GM21381 (cell line): ENCODE data around the gene SLC5A5.

Experiments used
- ATAC-seq: cut with Tn5 transposase; IDR thresholded peaks from one replicate; pipeline ENCODE4 v1.9.1; 2021; ENCODE audit warnings: mild to moderate bottlenecking, moderate library complexity; ENCODE audit not compliant: unreplicated experiment

The SLC5A5 gene

GRCh38 chr19:17871878-17872250 lies at the start of gene SLC5A5:
Gene SLC5A5 (plus strand): TSS chr19:17871945. CDS start chr19:17872320, 375 bp downstream.
- ATAC-seq: no peak

DNA sequence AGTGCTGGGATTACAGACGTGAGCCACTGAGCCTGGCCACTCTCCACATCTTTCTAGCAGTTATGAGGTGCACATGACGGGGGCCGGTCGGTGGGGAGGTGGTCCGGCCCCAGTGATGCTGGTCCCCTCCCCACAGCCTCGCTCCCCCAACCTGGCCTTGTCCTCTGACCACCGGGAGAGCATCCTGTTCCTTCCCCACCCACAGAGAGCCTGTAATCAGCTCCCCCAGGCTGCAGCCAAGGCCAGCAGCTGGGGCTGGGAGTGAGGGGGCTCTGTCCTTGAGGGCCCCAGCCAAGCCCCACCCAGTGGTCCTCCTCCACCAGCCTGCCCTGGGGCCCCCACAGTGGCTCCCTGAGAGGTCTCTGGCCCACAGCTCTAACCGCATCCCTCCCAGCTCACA lies 47.4 kb upstream of the SLC5A5 start:
- no peak for ATAC-seq

DNA sequence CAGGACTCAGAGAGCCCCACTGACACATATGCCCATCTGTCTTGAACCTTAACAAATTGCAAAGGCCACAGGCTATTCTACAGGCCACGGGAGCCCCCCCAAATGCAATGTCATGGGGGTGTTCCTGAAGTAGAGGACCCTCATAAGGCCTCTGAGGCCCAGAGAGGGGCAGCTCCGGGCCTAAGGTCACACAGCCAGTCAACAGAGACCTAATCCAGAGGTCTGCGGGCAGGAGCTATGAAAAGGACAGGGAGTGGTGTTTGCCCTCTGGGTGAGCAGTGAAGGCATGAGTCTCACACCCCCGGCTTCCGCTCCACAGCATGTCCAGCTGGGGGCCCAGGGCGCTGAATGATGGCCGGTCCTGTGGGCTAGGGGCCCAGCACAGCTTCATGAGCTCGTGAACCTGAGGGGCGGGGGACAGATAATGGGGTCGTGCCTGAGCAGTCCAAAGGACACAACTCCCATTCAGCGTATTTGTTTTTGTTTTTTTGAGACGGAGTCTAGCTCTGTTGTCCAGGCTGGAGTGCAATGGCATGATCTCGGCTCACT lies 45.2 kb upstream of the SLC5A5 start:
- ATAC-seq: no peak

DNA sequence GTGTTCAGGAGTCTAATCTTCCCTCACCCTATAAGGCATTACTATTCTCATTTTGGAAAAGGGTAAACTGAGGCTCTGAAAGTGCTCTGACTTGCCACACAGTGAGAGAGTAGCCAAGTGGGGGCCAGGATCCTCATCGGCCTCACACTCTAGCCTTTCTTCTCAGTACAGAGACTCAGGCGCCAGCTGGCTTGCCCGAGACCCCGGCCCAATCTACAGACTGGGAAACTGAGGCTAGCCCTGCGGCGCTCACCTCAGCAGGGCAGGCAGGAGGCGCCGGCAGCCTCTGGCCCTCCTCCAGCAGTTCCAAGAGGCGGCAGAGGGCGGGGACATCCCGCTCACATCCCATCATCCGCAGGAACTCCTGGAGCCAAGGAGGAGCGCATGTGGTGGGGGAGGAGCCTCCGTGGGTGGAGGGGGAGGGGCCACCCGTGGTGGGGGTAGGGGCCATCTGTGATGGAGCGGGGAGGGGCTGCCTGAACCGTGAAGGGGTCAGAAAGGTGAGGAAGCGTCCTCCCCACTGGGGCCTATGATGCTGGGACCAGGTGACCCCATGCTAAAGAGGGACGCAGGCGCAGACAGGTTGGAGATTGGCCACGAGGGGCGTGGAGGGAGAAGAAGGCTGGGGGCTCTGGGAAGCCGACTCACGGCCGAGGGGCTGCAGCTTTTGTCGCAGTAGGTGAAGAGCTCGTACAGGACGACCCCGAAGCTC lies 41.7 kb upstream of the SLC5A5 start:
- ATAC-seq: no peak

DNA sequence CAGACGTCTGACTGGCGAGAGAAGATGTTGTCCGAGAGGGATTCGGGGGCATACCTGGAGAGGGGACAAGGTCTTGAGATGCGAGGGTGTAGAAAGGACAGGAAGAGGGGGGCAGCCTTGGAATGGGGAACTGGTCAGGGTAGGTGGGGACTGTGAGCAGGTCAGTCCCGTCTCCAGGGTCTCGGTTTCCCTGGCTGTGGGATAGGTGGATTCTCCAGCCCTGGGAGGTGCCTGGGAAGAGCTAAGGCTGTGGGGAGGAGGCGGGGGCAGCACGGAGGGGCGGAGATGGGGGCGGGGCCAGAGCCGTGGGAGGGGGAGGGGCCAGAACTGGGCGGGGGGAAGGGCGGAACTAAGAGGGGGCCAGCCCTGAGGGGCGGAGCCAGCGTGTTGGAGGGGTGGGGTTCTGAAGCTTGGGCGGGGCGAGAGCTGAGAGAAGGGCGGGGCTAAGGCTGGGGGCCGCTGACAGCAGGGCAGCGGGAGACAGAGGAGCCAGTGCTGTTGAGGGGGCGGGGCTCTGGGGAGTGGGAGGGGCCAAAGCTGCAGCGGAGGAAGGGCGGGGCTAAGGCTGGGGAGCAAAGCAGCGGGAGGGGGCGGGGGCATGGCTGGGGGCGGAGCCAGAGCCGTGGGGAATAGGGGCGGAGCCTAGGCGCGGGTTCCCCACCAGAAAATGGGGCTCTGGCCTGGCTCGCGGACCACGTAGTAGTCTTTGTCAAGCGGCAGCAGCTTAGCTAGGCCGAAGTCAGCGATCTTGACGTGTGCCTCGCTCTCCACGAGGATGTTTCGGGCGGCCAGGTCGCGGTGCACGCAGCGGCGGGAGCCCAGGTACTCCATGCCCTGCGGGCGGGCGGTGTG lies 41.0 kb upstream of the SLC5A5 start:
- ATAC-seq: no peak

DNA sequence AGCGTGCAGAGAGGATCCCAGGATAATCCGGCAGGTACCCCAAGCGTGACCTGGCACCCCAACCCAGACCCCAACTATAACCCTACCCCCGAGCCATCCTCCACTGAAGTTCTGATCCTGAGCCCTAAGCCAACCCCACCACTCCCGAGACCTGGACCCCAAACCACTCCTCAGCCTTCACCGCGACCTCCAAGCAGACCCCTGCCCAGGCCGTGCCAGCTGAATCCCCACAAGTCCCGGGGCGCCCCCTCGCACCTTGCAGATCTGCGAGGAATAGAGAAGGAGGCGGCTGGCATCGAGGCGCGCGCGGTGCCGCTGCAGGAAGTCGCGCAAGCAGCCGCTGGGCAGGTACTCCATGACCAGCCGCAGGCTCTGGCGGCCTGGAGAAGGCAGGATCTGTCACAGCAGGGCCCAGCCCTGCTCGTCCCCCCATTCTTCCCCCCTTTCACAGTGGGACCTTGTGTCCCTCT lies 40.3 kb upstream of the SLC5A5 start:
- ATAC-seq: no peak

- no peak for ATAC-seq
Observed at GRCh38 chr19:17832443-17833208, 39.1 kb upstream of the SLC5A5 start.

- ATAC-seq: no peak
Observed at GRCh38 chr19:17834350-17835181, 37.2 kb upstream of the SLC5A5 start.

DNA sequence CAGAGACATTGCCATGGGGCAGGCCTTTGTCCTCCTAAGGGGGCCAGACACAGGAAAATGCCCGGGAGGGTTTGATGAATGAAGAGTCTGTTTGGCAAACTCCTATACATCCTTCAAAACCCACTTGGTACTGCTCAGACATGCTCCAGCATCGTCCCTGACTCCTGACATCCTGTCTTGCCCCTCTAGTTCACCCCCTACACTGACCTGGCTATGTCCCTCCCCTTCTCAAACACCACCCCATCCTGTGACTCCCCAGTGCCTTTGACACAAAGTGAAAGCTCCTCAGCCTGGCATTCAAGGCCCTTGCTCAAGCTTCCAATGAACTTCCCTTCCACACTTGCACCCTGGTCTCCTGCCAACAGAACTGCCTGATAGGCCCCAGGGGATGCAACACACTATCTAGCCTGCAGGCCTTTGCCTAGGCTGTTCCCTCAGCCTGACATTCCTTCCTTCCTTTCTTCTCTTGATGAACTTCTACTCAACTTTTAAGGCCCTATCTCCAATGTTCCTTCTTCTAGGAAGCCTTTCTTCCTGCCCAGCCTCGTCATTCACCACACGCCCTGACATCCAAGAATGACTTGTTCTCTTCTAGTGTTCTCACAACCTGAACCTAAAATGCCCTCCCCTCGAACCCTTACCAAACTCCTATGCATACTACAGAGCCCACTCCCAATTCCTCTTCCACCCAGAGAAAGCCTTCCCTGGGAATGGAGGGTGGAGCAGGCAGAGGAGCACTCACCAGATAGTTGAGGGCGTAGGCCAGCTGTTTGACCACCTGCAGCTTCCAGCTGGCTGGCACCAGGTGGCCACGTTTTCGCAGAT lies 36.4 kb upstream of the SLC5A5 start:
- no peak for ATAC-seq

DNA sequence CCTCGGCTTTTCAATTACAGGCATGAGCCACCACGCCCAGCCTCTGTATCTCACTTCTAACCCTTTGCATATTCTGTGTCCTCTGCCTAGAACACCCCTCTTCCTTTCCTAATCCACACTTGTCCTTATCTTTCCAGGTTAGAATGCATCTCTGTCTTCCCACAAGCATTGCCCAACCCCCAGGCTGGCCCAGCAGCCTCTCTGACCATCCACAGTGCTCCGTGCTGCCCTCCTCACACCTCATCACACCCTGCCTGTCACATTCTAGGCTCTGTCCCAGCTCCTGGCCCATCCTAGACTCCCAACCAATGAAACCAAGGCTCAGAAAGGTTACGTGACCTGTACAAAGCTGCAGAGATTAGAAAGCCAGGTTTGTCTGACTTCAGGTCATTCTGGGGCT lies 35.2 kb upstream of the SLC5A5 start:
- no peak for ATAC-seq

DNA sequence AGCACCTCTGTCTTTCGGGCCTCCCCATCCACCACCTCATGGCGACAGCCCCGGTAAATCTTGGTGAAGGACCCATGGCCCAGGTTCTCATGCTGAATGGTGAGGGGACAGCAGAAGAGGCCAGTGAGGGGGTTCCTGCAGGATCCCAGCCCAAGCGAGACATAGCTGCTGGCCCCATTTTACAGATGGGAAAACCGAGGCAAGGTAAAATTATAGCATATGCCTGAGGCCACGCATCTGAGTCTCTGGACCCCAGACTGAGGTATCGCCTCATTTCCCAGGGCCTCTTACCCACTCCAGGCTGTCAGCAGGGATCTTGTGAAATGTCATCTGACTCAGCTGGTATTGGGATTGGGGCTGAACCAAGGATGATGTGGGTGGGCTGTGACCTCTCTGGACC lies 33.8 kb upstream of the SLC5A5 start:
- no peak for ATAC-seq

- no peak for ATAC-seq
Observed at GRCh38 chr19:17840019-17840418, 31.7 kb upstream of the SLC5A5 start.

- ATAC-seq: no peak
Observed at GRCh38 chr19:17841371-17841809, 30.4 kb upstream of the SLC5A5 start.

GRCh38 chr19:17841810-17842662 lies 29.7 kb upstream of the SLC5A5 start:
- ATAC-seq: no peak

DNA sequence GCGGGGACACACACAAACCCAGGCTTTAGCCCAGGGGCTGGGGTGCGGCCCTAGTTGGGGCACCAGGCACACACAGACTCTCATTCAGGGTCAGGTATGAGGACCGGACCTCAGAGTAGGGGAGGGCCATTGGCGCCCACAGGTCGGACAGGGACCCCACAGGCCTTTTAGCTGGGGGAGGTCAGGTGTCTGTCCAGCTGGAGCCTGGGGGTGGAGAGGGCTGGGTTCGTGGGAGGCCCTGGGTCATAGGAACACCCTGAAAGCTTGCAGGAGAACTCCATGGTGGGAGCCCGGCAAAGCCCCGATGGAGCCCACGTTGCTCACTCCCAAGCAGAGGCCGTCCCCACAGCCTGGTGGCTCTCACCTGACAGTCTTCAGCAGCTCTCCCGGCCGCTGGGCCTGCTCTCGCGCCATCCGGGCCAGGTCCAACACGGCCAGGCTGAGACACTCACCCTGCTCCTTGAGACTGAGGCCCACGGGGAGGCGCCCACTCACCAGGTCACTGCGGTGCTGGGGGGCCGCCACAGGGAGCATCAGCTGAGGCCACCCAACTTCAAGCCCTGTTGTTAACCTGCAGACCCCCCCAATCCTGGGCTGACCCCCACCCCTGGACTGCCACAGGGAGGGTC lies 29.0 kb upstream of the SLC5A5 start:
- ATAC-seq: no peak

DNA sequence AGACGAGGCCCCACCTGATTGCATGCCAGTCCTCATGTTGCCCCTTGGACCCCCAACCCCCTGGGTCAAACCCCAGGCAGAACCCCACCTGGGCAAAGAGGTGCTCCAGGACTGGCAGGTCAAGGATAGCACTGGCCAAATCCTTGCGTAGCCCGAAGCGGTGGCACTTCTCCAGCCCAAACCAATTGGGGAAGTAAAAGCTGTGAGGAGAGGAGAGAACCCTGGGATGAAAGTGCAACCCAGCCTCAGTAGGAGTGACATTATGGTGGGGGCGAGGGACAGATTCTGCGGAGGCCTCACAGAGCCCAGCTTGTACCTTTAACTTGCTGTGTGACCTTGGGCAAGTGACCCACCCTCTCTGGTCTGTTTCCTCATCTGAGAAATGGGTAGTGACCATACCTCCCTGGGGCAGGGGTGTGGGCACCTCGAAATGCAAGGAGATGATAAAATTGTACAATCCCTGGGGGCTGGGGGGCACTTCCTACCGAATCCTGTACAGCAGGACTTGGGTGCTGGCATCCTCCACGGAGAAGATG lies 28.4 kb upstream of the SLC5A5 start:
- no peak for ATAC-seq

DNA sequence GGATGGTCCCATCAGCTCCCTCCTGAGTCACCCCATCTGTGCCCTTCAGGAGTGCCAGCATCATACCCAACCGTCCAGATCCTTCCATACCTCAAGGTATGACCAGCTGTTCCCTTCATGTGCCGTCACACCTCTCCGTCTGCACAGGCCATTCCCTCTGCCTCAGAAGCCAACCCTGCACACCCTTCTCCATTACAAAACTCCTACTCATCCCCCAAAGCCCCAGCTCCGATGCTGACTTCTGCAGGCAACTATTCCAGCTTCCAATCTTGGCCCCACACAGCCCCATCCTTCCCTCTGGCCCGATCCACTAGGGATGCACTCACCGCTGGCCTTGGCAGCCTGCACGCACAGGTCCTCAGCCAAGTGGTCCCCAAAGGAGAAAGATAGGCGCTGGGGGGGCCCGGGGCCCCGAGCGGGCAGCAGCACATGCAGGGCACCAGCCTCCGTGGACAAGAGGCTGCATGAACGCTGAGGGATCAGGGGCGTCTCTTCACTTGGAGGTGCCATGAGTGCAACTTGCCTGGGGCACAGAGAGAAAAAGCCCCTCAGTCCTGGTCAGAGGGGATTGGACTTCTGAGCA lies 27.7 kb upstream of the SLC5A5 start:
- no peak for ATAC-seq
